ENCODE results near the gene TXLNA.

DNA sequence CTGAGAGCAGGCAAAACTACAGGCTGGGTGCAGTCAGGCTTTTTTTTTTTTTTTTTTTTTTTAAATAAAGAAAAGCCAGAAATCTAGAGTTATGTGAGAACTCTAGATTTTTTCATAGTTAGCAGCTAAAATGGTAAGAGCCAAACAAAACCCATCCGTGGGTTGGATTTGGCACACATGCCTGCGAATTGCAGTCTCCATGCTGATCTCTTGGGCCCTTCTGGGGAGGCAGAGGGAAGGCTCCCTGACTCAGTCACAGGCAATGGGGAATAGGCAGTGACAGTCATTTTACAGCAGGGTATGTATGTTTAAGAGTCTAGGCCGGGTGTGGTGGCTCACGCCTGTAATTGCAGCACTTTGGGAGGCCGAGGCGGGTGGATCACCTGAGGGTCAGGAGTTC lies 2.6 kb downstream of the TXLNA start:
- TF ChIP-seq, protein P1, sequence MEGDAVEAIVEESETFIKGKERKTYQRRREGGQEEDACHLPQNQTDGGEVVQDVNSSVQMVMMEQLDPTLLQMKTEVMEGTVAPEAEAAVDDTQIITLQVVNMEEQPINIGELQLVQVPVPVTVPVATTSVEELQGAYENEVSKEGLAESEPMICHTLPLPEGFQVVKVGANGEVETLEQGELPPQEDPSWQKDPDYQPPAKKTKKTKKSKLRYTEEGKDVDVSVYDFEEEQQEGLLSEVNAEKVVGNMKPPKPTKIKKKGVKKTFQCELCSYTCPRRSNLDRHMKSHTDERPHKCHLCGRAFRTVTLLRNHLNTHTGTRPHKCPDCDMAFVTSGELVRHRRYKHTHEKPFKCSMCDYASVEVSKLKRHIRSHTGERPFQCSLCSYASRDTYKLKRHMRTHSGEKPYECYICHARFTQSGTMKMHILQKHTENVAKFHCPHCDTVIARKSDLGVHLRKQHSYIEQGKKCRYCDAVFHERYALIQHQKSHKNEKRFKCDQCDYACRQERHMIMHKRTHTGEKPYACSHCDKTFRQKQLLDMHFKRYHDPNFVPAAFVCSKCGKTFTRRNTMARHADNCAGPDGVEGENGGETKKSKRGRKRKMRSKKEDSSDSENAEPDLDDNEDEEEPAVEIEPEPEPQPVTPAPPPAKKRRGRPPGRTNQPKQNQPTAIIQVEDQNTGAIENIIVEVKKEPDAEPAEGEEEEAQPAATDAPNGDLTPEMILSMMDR (IDR thresholded peaks at IDR 0.05) = no peak
- TF ChIP-seq POLR2A (IDR thresholded peaks at IDR 0.05) = no peak
- no peak for TF ChIP-seq POLR2AphosphoS5 (IDR thresholded peaks at IDR 0.05)
